ENCODE data around the gene CHSY1.

DNA sequence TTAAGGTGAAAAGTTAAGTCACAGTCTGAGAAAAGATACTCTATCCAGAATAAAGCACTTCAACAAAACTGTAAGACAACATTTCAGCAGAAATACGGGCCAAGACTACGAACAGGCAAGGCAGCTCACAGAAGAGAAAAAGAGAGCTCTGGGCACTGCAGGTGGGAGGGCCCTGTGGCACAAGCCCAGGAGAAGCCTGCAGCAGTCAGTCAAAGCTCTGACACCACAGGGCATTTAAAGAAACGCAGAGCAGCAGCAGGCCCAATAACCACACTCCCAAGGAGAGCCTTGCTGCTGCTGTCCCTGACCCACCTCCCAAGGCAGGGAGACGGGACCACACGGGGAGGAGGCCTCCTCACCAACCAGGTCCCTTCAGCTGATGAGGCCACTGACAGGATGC lies 19.2 kb downstream of the CHSY1 start:
- TF ChIP-seq, protein P1, sequence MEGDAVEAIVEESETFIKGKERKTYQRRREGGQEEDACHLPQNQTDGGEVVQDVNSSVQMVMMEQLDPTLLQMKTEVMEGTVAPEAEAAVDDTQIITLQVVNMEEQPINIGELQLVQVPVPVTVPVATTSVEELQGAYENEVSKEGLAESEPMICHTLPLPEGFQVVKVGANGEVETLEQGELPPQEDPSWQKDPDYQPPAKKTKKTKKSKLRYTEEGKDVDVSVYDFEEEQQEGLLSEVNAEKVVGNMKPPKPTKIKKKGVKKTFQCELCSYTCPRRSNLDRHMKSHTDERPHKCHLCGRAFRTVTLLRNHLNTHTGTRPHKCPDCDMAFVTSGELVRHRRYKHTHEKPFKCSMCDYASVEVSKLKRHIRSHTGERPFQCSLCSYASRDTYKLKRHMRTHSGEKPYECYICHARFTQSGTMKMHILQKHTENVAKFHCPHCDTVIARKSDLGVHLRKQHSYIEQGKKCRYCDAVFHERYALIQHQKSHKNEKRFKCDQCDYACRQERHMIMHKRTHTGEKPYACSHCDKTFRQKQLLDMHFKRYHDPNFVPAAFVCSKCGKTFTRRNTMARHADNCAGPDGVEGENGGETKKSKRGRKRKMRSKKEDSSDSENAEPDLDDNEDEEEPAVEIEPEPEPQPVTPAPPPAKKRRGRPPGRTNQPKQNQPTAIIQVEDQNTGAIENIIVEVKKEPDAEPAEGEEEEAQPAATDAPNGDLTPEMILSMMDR (IDR thresholded peaks at IDR 0.05) = no peak
- no peak for TF ChIP-seq POLR2A (IDR thresholded peaks at IDR 0.05)
